Heart left ventricle (tissue), 13 donors: ENCODE results near the gene IFITM5.

ENCODE experiments used
- CTCF ChIP-seq, 12 donors: fragments of 200-600 bp; sonication (generic) in 4 of 12; IDR thresholded peaks; one replicate each; pipeline versions ENCODE4 v1.5.0 to v1.8.0; 2018 to 2022; ENCODE audit warnings: antibody characterized with exemption in 12 of 12, mild to moderate bottlenecking in 5 of 12
- POLR2A ChIP-seq, 2 donors: fragments of 450-650 bp; IDR thresholded peaks; one replicate each; pipeline ENCODE4 v1.6.1; 2017; ENCODE audit warnings: antibody characterized with exemption in 2 of 2, mild to moderate bottlenecking in 2 of 2, moderate library complexity in 2 of 2
- donor health status: ischemic (EF 13 %, LVEDD 7.1; RV severe dilation, severe dysfunction).
- donor health status: DM: no; HTN: yes; CAD: no.
- donor health status: DM: no; HTN: no; CAD: no.
- donor health status: ischemic (EF 25% LVEDD 6.9; RV normal size, moderate dysfunction).
- donor health status: ischemic (EF 25% LVEDD 5.7; RV mildly dilated, moderate dysfunction).
- donor health status: ischemic (EF 35%, LVEDD 5.7; RV mildly dilated, moderate dysfunction).
- donor health status: nonischemic (EF 11% LVEDD 7.7; RV severe dilation, severe dysfunction).
- donor health status: DM: yes; HTN: yes; CAD: no.
- donor health status: PGD.
- donor health status: ischemic (EF 29% LVEDD 5.4; RV normal size, mild dysfunction).
- donor health status: nonischemic (EF 23%, LVEDD 6.1; RV moderate dilation, normal function).

GRCh38 chr11:252666-253065 is 46.7 kb downstream of the IFITM5 start:
- no peak for TF ChIP-seq CTCF (IDR thresholded peaks at IDR 0.05)
- TF ChIP-seq POLR2A (IDR thresholded peaks at IDR 0.05), result no peak
